Spleen (tissue), 7 donors: ENCODE data around the gene GALNT7.

Experiments used
- POLR2A ChIP-seq, 3 donors: fragments of 450-650 bp; IDR thresholded peaks; one replicate each; pipeline ENCODE4 v1.5.1; 2017; ENCODE audit warnings: antibody characterized with exemption in 3 of 3, mild to moderate bottlenecking in 1 of 3
- TF ChIP-seq, protein P1 (sequence below), 11 experiments: fragments of 200-600 bp in 7 of 11; fragments of 450-650 bp in 4 of 11; sonication (generic) in 4 of 11; IDR thresholded peaks in 8 of 11; conservative IDR thresholded peaks in 3 of 11; 1 replicate in 7 of 11; 2 replicates in 4 of 11; pipeline versions ENCODE4 v1.4.0 to v1.8.0; 2016 to 2021; ENCODE audit warnings: antibody characterized with exemption in 11 of 11, inconsistent platforms in 4 of 11, mild to moderate bottlenecking in 1 of 11
- donor health status: DM: no; HTN: no; CAD: no; lungs with moderate emphysema.
- donor health status: DM: no; HTN: no; CAD: no.
- donor health status: DM: no; HTN: no; CAD: no.

DNA sequence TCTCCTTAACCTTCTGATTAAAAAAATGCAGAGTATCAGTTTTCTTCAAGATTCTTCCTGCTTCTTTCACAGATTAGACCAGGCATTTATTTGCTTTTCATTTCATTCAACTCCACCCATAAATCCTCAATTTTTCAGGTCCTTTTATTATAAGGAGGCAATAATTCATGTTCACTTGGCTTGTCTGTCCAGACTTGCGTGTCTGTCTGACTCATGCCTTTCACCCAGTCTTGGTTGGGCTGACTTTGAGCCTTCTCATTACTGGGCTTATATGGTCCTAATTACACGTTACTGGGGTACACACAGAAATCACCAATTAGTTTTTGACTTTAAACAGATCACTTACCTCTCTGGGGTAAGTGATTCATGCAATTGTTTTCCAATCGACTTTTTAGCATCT, 48.8 kb upstream of the GALNT7 start:
- TF ChIP-seq POLR2A (IDR thresholded peaks at IDR 0.05): no peak
- TF ChIP-seq, protein P1, sequence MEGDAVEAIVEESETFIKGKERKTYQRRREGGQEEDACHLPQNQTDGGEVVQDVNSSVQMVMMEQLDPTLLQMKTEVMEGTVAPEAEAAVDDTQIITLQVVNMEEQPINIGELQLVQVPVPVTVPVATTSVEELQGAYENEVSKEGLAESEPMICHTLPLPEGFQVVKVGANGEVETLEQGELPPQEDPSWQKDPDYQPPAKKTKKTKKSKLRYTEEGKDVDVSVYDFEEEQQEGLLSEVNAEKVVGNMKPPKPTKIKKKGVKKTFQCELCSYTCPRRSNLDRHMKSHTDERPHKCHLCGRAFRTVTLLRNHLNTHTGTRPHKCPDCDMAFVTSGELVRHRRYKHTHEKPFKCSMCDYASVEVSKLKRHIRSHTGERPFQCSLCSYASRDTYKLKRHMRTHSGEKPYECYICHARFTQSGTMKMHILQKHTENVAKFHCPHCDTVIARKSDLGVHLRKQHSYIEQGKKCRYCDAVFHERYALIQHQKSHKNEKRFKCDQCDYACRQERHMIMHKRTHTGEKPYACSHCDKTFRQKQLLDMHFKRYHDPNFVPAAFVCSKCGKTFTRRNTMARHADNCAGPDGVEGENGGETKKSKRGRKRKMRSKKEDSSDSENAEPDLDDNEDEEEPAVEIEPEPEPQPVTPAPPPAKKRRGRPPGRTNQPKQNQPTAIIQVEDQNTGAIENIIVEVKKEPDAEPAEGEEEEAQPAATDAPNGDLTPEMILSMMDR (IDR thresholded peaks at IDR 0.05 in 8 of 11, conservative IDR thresholded peaks at IDR 0.05 in 3 of 11): no peak
